Small intestine (tissue), 7 donors: ENCODE measurements around the gene NCF4. TPM values are rescaled to one million over a fixed set of nuclear protein-coding genes. Genes with fewer than 3 reads are reported as not detected.

Experiments
- DNase-seq, 2 donors: peaks; one replicate each; pipeline versions ENCODE4 v3.0.0 to v3.0.0-alpha.2; 2013
- FAIRE-seq: peaks from 2 replicates; lab custom pipeline; 2012; peaks lifted over from hg19 to GRCh38; lab: Jason Lieb, UNC
- H3K27ac ChIP-seq, 3 donors: one replicate each; pipeline ENCODE4 v1.5.1; 2013; ENCODE audit warnings: low read length in 2 of 3, mild to moderate bottlenecking in 2 of 3, control low read depth in 1 of 3, inconsistent platforms in 1 of 3, low read depth in 1 of 3, moderate library complexity in 1 of 3
- H3K27me3 ChIP-seq, 3 donors: one replicate each; pipeline ENCODE4 v1.6.1; 2013; ENCODE audit warnings: low read length in 3 of 3, inconsistent platforms in 1 of 3; ENCODE audit not compliant: control insufficient read depth in 3 of 3, insufficient read depth in 3 of 3
- H3K36me3 ChIP-seq, 3 donors: one replicate each; pipeline ENCODE4 v1.6.1; 2013; ENCODE audit warnings: low read length in 3 of 3, inconsistent platforms in 1 of 3, low read depth in 1 of 3, mild to moderate bottlenecking in 1 of 3, moderate library complexity in 1 of 3; ENCODE audit not compliant: control insufficient read depth in 3 of 3, insufficient read depth in 2 of 3
- H3K4me1 ChIP-seq, 3 donors: one replicate each; pipeline ENCODE4 v1.6.1; 2013; ENCODE audit warnings: low read length in 2 of 3, inconsistent platforms in 1 of 3, low read depth in 1 of 3, mild to moderate bottlenecking in 1 of 3, moderate library complexity in 1 of 3; ENCODE audit not compliant: control insufficient read depth in 3 of 3, insufficient read depth in 2 of 3
- H3K4me3 ChIP-seq, 3 donors: one replicate each; pipeline ENCODE4 v1.5.1; 2013; ENCODE audit warnings: low read length in 3 of 3, control low read depth in 1 of 3, inconsistent platforms in 1 of 3, low read depth in 1 of 3, mild to moderate bottlenecking in 1 of 3, moderate library complexity in 1 of 3
- H3K9me3 ChIP-seq, 2 donors: one replicate each; pipeline ENCODE4 v1.6.1; 2013; ENCODE audit warnings: low read depth in 1 of 2, low read length in 1 of 2; ENCODE audit not compliant: control insufficient read depth in 2 of 2, insufficient read depth in 1 of 2
- WGBS, 3 donors: extraction: QIAGEN DNeasy Blood & Tissue Kit; methylation state at CpG; one replicate each; pipeline ENCODE4 v1.1.7; 2013; 5-methylcytosine and 5-hydroxymethylcytosine counted together
- polyA plus RNA-seq, 4 donors: library from polyadenylated mRNA; stranded (reverse) in 3 of 4; unstranded in 1 of 4; fragments of 200-250 nt in 3 of 4; fragments of 120-200 nt in 1 of 4; gene quantifications; one replicate each; pipeline versions ENCODE4 v1.2.1 to v1.2.3, GENCODE V29; 2013
- donor health status: healthy with polysubstance abuse.
- donor health status: control.
- donor health status: control.
- donor health status: Bipolar disorder and iron deficiency.
- donor health status: healthy.

Gene NCF4
- polyA plus RNA-seq, 4 donors = 2.5 to 30.3 (median 9.5) TPM

- 37 to 45% (median 39%) methylated on average over 9 to 10 of the region's 10 CpGs for WGBS, 3 donors
- Histone ChIP-seq H3K27ac (no peak overlapping the region), H3K36me3 (no peaks in the 10 kb centered on the region), H3K4me3 (no peak overlapping the region), H3K27me3 (no peaks in the 10 kb centered on the region), H3K4me1 (no peaks in the 10 kb centered on the region), H3K9me3 (peaks cover 0 to 3% of the 10 kb centered on the region in 2 donors)
- FAIRE-seq (no peak), DNase-seq (no peak)
These were observed 61.4 kb downstream of the NCF4 start for GRCh38 chr22:36922105-36922608.

GRCh38 chr22:36922711-36923110 lies 61.9 kb downstream of the NCF4 start:
- no peak for FAIRE-seq
- no peak for DNase-seq
- 61 to 77% (median 76%) methylated on average over 7 of the region's 7 CpGs for WGBS, 3 donors
- Histone ChIP-seq H3K27ac (no peak overlapping the region), H3K9me3 (peaks cover 0 to 3% of the 10 kb centered on the region in 2 donors), H3K4me3 (no peak overlapping the region), H3K4me1 (no peaks in the 10 kb centered on the region), H3K27me3 (no peaks in the 10 kb centered on the region), H3K36me3 (no peaks in the 10 kb centered on the region)

GRCh38 chr22:36923131-36923788 lies 62.5 kb downstream of the NCF4 start:
- no peak for DNase-seq
- FAIRE-seq = no peak
- H3K27me3 ChIP-seq = no peaks in the 10 kb centered on the region
- H3K27ac ChIP-seq = no peak overlapping the region
- no peaks in the 10 kb centered on the region for H3K4me1 ChIP-seq
- peaks cover 0 to 3% of the 10 kb centered on the region in 2 donors for H3K9me3 ChIP-seq
- WGBS, 3 donors = 86 to 88% (median 87%) methylated on average over 17 to 21 of the region's 21 CpGs
- no peaks in the 10 kb centered on the region for H3K36me3 ChIP-seq
- no peak overlapping the region for H3K4me3 ChIP-seq

- no peaks in the 10 kb centered on the region for H3K4me1 ChIP-seq
- H3K36me3 ChIP-seq = no peaks in the 10 kb centered on the region
- H3K9me3 ChIP-seq = no peaks in the 10 kb centered on the region
- WGBS, 3 donors = 70 to 77% (median 76%) methylated on average over 7 to 8 of the region's 8 CpGs
- no peak for DNase-seq
- H3K4me3 ChIP-seq = no peak overlapping the region
- H3K27ac ChIP-seq = no peak overlapping the region
- no peak for FAIRE-seq
- H3K27me3 ChIP-seq = no peaks in the 10 kb centered on the region
These were observed 63.4 kb downstream of the NCF4 start for GRCh38 chr22:36924151-36924698.

- Histone ChIP-seq H3K27ac (no peak overlapping the region), H3K4me3 (no peak overlapping the region), H3K27me3 (no peaks in the 10 kb centered on the region), H3K9me3 (no peaks in the 10 kb centered on the region), H3K4me1 (no peaks in the 10 kb centered on the region), H3K36me3 (no peaks in the 10 kb centered on the region)
- no peak for FAIRE-seq
- WGBS, 3 donors = 84 to 85% (median 85%) methylated on average over 19 of the region's 19 CpGs
- no peak for DNase-seq
These were observed 64.8 kb downstream of the NCF4 start for GRCh38 chr22:36925388-36926290.

GRCh38 chr22:36926309-36926708 lies 65.5 kb downstream of the NCF4 start:
- FAIRE-seq (no peak), DNase-seq (no peak)
- no peak overlapping the region for H3K4me3 ChIP-seq
- H3K27ac ChIP-seq = no peak overlapping the region
- no peaks in the 10 kb centered on the region for H3K36me3 ChIP-seq
- H3K4me1 ChIP-seq = no peaks in the 10 kb centered on the region
- H3K9me3 ChIP-seq = no peaks in the 10 kb centered on the region
- H3K27me3 ChIP-seq = no peaks in the 10 kb centered on the region
- WGBS, 3 donors = 74 to 81% (median 78%) methylated on average over 6 of the region's 6 CpGs

GRCh38 chr22:36926721-36927435 lies 66.1 kb downstream of the NCF4 start:
- no peak overlapping the region for H3K27ac ChIP-seq
- no peaks in the 10 kb centered on the region for H3K4me1 ChIP-seq
- H3K36me3 ChIP-seq = no peaks in the 10 kb centered on the region
- DNase-seq = no peak
- FAIRE-seq = no peak
- no peaks in the 10 kb centered on the region for H3K27me3 ChIP-seq
- H3K9me3 ChIP-seq = no peaks in the 10 kb centered on the region
- WGBS, 3 donors = 60 to 71% (median 62%) methylated on average over 14 of the region's 14 CpGs
- no peak overlapping the region for H3K4me3 ChIP-seq
